HEK293 (cell line): ENCODE data around the gene XIRP1.

ENCODE experiments used
- KLF9 ChIP-seq: fragments of 450-650 bp; formaldehyde crosslinking; IDR thresholded peaks from 2 replicates; pipeline ENCODE4 v1.5.1; 2016; ENCODE audit warnings: missing biosample characterization, missing genetic modification characterization, low read depth
- ZNF146 ChIP-seq: fragments of 450-650 bp; formaldehyde crosslinking; IDR thresholded peaks from 2 replicates; pipeline ENCODE4 v1.5.1; 2016; ENCODE audit warnings: missing biosample characterization, missing genetic modification characterization
- ZNF169 ChIP-seq: fragments of 450-650 bp; formaldehyde crosslinking; IDR thresholded peaks from 2 replicates; pipeline ENCODE4 v1.5.1; 2016; ENCODE audit warnings: missing biosample characterization, missing genetic modification characterization
- ZNF214 ChIP-seq: fragments of 450-650 bp; formaldehyde crosslinking; IDR thresholded peaks from 2 replicates; pipeline ENCODE4 v1.5.1; 2017; ENCODE audit warnings: missing biosample characterization, mild to moderate bottlenecking, missing genetic modification characterization, borderline replicate concordance
- ZNF280C ChIP-seq: fragments of 450-650 bp; formaldehyde crosslinking; IDR thresholded peaks from 2 replicates; pipeline ENCODE4 v1.5.1; 2016; ENCODE audit warnings: missing biosample characterization, missing genetic modification characterization
- TF ChIP-seq, protein P1 (sequence below): fragments of 450-650 bp; formaldehyde crosslinking; IDR thresholded peaks from 2 replicates; pipeline ENCODE4 v1.5.1; 2016; ENCODE audit warnings: missing biosample characterization, missing genetic modification characterization
- TF ChIP-seq, protein P2 (sequence below): fragments of 450-650 bp; formaldehyde crosslinking; IDR thresholded peaks from 2 replicates; pipeline ENCODE4 v1.5.1; 2016; ENCODE audit warnings: missing biosample characterization, missing genetic modification characterization
- TF ChIP-seq, protein P3 (sequence below): fragments of 450-650 bp; formaldehyde crosslinking; IDR thresholded peaks from 2 replicates; pipeline ENCODE4 v1.5.1; 2016; ENCODE audit warnings: missing biosample characterization, missing genetic modification characterization, low read depth
- TF ChIP-seq, protein P4 (sequence below): fragments of 450-650 bp; formaldehyde crosslinking; IDR thresholded peaks from 2 replicates; pipeline ENCODE4 v1.5.1; 2016; ENCODE audit warnings: missing biosample characterization, missing genetic modification characterization

- TF ChIP-seq, protein P1, sequence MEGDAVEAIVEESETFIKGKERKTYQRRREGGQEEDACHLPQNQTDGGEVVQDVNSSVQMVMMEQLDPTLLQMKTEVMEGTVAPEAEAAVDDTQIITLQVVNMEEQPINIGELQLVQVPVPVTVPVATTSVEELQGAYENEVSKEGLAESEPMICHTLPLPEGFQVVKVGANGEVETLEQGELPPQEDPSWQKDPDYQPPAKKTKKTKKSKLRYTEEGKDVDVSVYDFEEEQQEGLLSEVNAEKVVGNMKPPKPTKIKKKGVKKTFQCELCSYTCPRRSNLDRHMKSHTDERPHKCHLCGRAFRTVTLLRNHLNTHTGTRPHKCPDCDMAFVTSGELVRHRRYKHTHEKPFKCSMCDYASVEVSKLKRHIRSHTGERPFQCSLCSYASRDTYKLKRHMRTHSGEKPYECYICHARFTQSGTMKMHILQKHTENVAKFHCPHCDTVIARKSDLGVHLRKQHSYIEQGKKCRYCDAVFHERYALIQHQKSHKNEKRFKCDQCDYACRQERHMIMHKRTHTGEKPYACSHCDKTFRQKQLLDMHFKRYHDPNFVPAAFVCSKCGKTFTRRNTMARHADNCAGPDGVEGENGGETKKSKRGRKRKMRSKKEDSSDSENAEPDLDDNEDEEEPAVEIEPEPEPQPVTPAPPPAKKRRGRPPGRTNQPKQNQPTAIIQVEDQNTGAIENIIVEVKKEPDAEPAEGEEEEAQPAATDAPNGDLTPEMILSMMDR = no peak
- TF ChIP-seq, protein P2, sequence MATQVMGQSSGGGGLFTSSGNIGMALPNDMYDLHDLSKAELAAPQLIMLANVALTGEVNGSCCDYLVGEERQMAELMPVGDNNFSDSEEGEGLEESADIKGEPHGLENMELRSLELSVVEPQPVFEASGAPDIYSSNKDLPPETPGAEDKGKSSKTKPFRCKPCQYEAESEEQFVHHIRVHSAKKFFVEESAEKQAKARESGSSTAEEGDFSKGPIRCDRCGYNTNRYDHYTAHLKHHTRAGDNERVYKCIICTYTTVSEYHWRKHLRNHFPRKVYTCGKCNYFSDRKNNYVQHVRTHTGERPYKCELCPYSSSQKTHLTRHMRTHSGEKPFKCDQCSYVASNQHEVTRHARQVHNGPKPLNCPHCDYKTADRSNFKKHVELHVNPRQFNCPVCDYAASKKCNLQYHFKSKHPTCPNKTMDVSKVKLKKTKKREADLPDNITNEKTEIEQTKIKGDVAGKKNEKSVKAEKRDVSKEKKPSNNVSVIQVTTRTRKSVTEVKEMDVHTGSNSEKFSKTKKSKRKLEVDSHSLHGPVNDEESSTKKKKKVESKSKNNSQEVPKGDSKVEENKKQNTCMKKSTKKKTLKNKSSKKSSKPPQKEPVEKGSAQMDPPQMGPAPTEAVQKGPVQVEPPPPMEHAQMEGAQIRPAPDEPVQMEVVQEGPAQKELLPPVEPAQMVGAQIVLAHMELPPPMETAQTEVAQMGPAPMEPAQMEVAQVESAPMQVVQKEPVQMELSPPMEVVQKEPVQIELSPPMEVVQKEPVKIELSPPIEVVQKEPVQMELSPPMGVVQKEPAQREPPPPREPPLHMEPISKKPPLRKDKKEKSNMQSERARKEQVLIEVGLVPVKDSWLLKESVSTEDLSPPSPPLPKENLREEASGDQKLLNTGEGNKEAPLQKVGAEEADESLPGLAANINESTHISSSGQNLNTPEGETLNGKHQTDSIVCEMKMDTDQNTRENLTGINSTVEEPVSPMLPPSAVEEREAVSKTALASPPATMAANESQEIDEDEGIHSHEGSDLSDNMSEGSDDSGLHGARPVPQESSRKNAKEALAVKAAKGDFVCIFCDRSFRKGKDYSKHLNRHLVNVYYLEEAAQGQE (tag by site-specific recombination) = no peak
- no peak for TF ChIP-seq ZNF169 (tag by site-specific recombination)
- TF ChIP-seq, protein P3, sequence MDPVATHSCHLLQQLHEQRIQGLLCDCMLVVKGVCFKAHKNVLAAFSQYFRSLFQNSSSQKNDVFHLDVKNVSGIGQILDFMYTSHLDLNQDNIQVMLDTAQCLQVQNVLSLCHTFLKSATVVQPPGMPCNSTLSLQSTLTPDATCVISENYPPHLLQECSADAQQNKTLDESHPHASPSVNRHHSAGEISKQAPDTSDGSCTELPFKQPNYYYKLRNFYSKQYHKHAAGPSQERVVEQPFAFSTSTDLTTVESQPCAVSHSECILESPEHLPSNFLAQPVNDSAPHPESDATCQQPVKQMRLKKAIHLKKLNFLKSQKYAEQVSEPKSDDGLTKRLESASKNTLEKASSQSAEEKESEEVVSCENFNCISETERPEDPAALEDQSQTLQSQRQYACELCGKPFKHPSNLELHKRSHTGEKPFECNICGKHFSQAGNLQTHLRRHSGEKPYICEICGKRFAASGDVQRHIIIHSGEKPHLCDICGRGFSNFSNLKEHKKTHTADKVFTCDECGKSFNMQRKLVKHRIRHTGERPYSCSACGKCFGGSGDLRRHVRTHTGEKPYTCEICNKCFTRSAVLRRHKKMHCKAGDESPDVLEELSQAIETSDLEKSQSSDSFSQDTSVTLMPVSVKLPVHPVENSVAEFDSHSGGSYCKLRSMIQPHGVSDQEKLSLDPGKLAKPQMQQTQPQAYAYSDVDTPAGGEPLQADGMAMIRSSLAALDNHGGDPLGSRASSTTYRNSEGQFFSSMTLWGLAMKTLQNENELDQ (tag by site-specific recombination) = no peak
- no peak for TF ChIP-seq ZNF214 (tag by site-specific recombination)
- TF ChIP-seq, protein P4, sequence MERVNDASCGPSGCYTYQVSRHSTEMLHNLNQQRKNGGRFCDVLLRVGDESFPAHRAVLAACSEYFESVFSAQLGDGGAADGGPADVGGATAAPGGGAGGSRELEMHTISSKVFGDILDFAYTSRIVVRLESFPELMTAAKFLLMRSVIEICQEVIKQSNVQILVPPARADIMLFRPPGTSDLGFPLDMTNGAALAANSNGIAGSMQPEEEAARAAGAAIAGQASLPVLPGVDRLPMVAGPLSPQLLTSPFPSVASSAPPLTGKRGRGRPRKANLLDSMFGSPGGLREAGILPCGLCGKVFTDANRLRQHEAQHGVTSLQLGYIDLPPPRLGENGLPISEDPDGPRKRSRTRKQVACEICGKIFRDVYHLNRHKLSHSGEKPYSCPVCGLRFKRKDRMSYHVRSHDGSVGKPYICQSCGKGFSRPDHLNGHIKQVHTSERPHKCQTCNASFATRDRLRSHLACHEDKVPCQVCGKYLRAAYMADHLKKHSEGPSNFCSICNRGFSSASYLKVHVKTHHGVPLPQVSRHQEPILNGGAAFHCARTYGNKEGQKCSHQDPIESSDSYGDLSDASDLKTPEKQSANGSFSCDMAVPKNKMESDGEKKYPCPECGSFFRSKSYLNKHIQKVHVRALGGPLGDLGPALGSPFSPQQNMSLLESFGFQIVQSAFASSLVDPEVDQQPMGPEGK = no peak
- no peak for TF ChIP-seq ZNF146 (tag by site-specific recombination)
- no peak for TF ChIP-seq ZNF280C
- no peak for TF ChIP-seq KLF9 (tag by site-specific recombination)
These were observed 24.1 kb downstream of the XIRP1 start for GRCh38 chr3:39168156-39168780.
